ENCODE data around the gene GID4. TPM values are rescaled to one million over a fixed set of nuclear protein-coding genes. Genes with fewer than 3 reads are reported as not detected.

GID4 gene
- total RNA-seq, 1 experiment from 2014 or later: 7.3 TPM

- TF ChIP-seq, protein P1, sequence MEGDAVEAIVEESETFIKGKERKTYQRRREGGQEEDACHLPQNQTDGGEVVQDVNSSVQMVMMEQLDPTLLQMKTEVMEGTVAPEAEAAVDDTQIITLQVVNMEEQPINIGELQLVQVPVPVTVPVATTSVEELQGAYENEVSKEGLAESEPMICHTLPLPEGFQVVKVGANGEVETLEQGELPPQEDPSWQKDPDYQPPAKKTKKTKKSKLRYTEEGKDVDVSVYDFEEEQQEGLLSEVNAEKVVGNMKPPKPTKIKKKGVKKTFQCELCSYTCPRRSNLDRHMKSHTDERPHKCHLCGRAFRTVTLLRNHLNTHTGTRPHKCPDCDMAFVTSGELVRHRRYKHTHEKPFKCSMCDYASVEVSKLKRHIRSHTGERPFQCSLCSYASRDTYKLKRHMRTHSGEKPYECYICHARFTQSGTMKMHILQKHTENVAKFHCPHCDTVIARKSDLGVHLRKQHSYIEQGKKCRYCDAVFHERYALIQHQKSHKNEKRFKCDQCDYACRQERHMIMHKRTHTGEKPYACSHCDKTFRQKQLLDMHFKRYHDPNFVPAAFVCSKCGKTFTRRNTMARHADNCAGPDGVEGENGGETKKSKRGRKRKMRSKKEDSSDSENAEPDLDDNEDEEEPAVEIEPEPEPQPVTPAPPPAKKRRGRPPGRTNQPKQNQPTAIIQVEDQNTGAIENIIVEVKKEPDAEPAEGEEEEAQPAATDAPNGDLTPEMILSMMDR (IDR thresholded peaks at IDR 0.05; ENCODE audit: unreplicated experiment): no peak
- CTCF ChIA-PET: no interaction called here
- Mint-ChIP-seq H3K4me3 (ENCODE audit: low read depth, unreplicated experiment) (no peak overlapping the region), H3K27ac (ENCODE audit: unreplicated experiment) (no peak overlapping the region), H3K36me3 (ENCODE audit: insufficient read depth, unreplicated experiment) (no peaks in the 10 kb centered on the region), H3K9me3 (ENCODE audit: low read depth, unreplicated experiment) (no peaks in the 10 kb centered on the region), H3K27me3 (ENCODE audit: unreplicated experiment) (no peaks in the 10 kb centered on the region), H3K4me1 (ENCODE audit: low read depth, unreplicated experiment) (no peaks in the 10 kb centered on the region)
- BruUV-seq (replicated peaks): no TSS peak
- intact Hi-C loops (cut with micrococcal nuclease; ENCODE audit: unreplicated experiment): no loop called here
- no peak for DNase-seq
These were observed 20.7 kb upstream of the GID4 start for GRCh38 chr17:18018411-18018921.

DNA sequence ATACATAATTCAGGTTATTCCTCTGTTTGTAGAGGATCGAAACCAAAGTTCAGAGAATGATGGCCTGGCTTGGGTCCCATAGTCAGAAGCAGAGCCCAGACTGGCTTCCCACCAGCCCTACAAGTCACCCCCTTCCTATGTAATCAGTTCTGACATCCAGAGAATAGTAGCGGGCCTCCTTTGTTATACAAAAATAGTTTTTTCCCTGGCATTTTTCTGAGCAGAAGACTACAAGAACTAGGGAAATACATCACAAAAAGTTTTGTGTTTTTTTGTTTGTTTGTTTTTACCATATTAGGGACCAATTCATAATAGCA, 19.4 kb upstream of the GID4 start:
- no peak overlapping the region for H3K27ac Mint-ChIP-seq (ENCODE audit: unreplicated experiment)
- BruUV-seq (replicated peaks): no TSS peak

DNA sequence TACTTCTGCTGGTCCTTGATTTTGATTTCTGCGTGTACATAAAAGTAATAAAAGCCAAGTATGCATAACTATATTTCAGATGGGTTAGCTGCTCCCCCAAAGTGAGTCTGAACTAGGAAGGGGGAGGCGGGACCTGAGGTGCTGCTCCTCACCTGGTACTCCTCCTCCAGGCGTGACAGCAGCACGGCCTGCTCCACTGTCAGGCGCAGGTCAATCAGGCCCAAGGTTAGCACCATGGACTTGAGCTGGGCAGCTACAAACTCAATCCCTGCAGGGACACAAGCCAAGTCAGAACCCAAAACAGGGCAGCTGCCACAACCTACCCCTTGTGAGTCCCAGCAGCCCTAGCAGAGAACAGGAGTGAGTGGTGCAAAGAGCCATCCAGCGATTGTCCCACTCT, 18.2 kb upstream of the GID4 start:
- Mint-ChIP-seq H3K9me3 (ENCODE audit: low read depth, unreplicated experiment) (no peaks in the 10 kb centered on the region), H3K4me1 (ENCODE audit: low read depth, unreplicated experiment) (no peaks in the 10 kb centered on the region), H3K4me3 (ENCODE audit: low read depth, unreplicated experiment) (no peak overlapping the region), H3K27me3 (ENCODE audit: unreplicated experiment) (no peaks in the 10 kb centered on the region), H3K36me3 (ENCODE audit: insufficient read depth, unreplicated experiment) (no peaks in the 10 kb centered on the region), H3K27ac (ENCODE audit: unreplicated experiment) (no peak overlapping the region)
- TF ChIP-seq, protein P1 (IDR thresholded peaks at IDR 0.05; ENCODE audit: unreplicated experiment): no peak
- BruUV-seq (replicated peaks): no TSS peak
- intact Hi-C loops (cut with micrococcal nuclease; ENCODE audit: unreplicated experiment): no loop called here
- CTCF ChIA-PET: no interaction called here
- no peak for DNase-seq

More for the DNA sequence above, 19.4 kb upstream of the GID4 start:
- Mint-ChIP-seq H3K4me1 (ENCODE audit: low read depth, unreplicated experiment) (no peaks in the 10 kb centered on the region), H3K27me3 (ENCODE audit: unreplicated experiment) (no peaks in the 10 kb centered on the region), H3K36me3 (ENCODE audit: insufficient read depth, unreplicated experiment) (no peaks in the 10 kb centered on the region), H3K9me3 (ENCODE audit: low read depth, unreplicated experiment) (no peaks in the 10 kb centered on the region), H3K4me3 (ENCODE audit: low read depth, unreplicated experiment) (no peak overlapping the region)
- CTCF ChIA-PET: no interaction called here
- DNase-seq: no peak
- TF ChIP-seq, protein P1 (IDR thresholded peaks at IDR 0.05; ENCODE audit: unreplicated experiment): no peak
- intact Hi-C loops (cut with micrococcal nuclease; ENCODE audit: unreplicated experiment): no loop called here

DNA sequence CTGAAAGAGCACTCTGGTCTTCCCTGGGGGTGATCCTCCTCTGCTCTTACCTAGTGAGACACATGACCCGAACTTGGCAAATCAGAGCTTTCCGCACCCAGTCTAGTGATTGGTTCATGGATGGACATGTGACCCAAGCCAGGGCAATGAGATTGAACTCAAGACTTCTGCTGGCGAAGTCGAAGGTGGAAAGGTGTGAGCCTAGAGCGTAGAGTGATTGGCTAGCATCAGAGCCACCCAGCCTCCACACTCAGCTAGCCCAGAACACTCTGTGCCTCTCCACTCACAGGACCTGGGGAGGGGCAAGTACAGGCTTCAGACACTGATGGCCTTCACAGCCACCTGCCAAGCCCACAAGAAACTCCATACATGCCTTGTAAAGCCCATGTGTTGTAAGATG, 17.8 kb upstream of the GID4 start:
- TF ChIP-seq, protein P1 (IDR thresholded peaks at IDR 0.05; ENCODE audit: unreplicated experiment): no peak
- H3K4me1 Mint-ChIP-seq (ENCODE audit: low read depth, unreplicated experiment): no peaks in the 10 kb centered on the region
- no peaks in the 10 kb centered on the region for H3K9me3 Mint-ChIP-seq (ENCODE audit: low read depth, unreplicated experiment)
- CTCF ChIA-PET: no interaction called here
- DNase-seq: no peak
- no peaks in the 10 kb centered on the region for H3K36me3 Mint-ChIP-seq (ENCODE audit: insufficient read depth, unreplicated experiment)
- no peaks in the 10 kb centered on the region for H3K27me3 Mint-ChIP-seq (ENCODE audit: unreplicated experiment)
- intact Hi-C loops (cut with micrococcal nuclease; ENCODE audit: unreplicated experiment): no loop called here
- no TSS peak for BruUV-seq (replicated peaks)
- no peak overlapping the region for H3K27ac Mint-ChIP-seq (ENCODE audit: unreplicated experiment)
- no peak overlapping the region for H3K4me3 Mint-ChIP-seq (ENCODE audit: low read depth, unreplicated experiment)
